Amniotic epithelial cell (primary cell): Measurements from ENCODE around the gene UBE2V1.
"Not testable (repeated sequence)": the region's sequence is repeated elsewhere in the genome, so short reads cannot be mapped to it uniquely, and the experiment has no call there.

Experiments used
- DNase-seq: peaks from one replicate; pipeline ENCODE4 v3.0.0-alpha.2; 2010; ENCODE audit warnings: low read depth

UBE2V1 gene

GRCh38 chr20:50094522-50094921, 18.4 kb downstream of the UBE2V1 start:
- no peak for DNase-seq

- DNase-seq = peak; percentile 34
These were observed 19.7 kb downstream of the UBE2V1 start for GRCh38 chr20:50093240-50093639.

- DNase-seq = peak; percentile 91
These were observed 20.5 kb downstream of the UBE2V1 start for GRCh38 chr20:50092436-50092835.

GRCh38 chr20:50089787-50090177, 23.2 kb downstream of the UBE2V1 start:
- DNase-seq = no peak

GRCh38 chr20:50089140-50089786, 23.7 kb downstream of the UBE2V1 start:
- no peak for DNase-seq

- no peak for DNase-seq
These were observed 24.9 kb downstream of the UBE2V1 start for GRCh38 chr20:50088022-50088421.

- peak; percentile 64 for DNase-seq
These were observed 27.2 kb downstream of the UBE2V1 start for GRCh38 chr20:50085481-50086365.

- DNase-seq = no peak
These were observed 27.8 kb downstream of the UBE2V1 start for GRCh38 chr20:50085146-50085480.

- no peak for DNase-seq
These were observed 29.9 kb downstream of the UBE2V1 start for GRCh38 chr20:50083034-50083433.

GRCh38 chr20:50082056-50082455, 30.9 kb downstream of the UBE2V1 start:
- DNase-seq = not testable (repeated sequence)

- DNase-seq = no peak
These were observed 34.9 kb downstream of the UBE2V1 start for GRCh38 chr20:50077818-50078601.

- no peak for DNase-seq
These were observed 39.5 kb downstream of the UBE2V1 start for GRCh38 chr20:50073500-50073899.

- peak; percentile 49 for DNase-seq
These were observed 41.7 kb downstream of the UBE2V1 start for GRCh38 chr20:50071039-50071888.

- DNase-seq = no peak
These were observed 42.6 kb downstream of the UBE2V1 start for GRCh38 chr20:50070361-50070760.

- no peak for DNase-seq
These were observed 44.8 kb downstream of the UBE2V1 start for GRCh38 chr20:50068041-50068651.

GRCh38 chr20:50067461-50067860, 45.5 kb downstream of the UBE2V1 start:
- no peak for DNase-seq

GRCh38 chr20:50067018-50067417, 45.9 kb downstream of the UBE2V1 start:
- no peak for DNase-seq

GRCh38 chr20:50066161-50066834, 46.7 kb downstream of the UBE2V1 start:
- DNase-seq = no peak

GRCh38 chr20:50065325-50065615, 47.7 kb downstream of the UBE2V1 start:
- DNase-seq = no peak

GRCh38 chr20:50063763-50064162, 49.2 kb downstream of the UBE2V1 start:
- DNase-seq = not testable (repeated sequence)
